SJSA1 (cell line): ENCODE results near the gene SGF29. TPM values are rescaled to one million over a fixed set of nuclear protein-coding genes. Genes with fewer than 3 reads are reported as not detected.
"Not testable (repeated sequence)": the region's sequence is repeated elsewhere in the genome, so short reads cannot be mapped to it uniquely, and the experiment has no call there.

Experiments used
- DNase-seq, 2 experiments: peaks; one replicate each; pipeline ENCODE4 v3.0.0-alpha.2; 2015 to 2020; ENCODE audit warnings: low spot score in 2 of 2, low read depth in 1 of 2
- H3K27ac ChIP-seq: fragments of 250-450 bp; sonication (Bioruptor Pico); 2 replicates; pipeline ENCODE4 v1.5.1; 2020; ENCODE audit warnings: mild to moderate bottlenecking, moderate library complexity
- H3K27me3 ChIP-seq: fragments of 250-450 bp; sonication (Bioruptor Pico); replicated peaks from 2 replicates; pipeline ENCODE4 v1.5.1; 2020; ENCODE audit warnings: mild to moderate bottlenecking, moderate library complexity
- H3K36me3 ChIP-seq: fragments of 250-450 bp; sonication (Bioruptor Pico); 2 replicates; pipeline ENCODE4 v1.5.1; 2020; ENCODE audit warnings: mild to moderate bottlenecking
- H3K4me1 ChIP-seq: fragments of 250-450 bp; sonication (Bioruptor Pico); replicated peaks from 2 replicates; pipeline ENCODE4 v1.6.1; 2021; ENCODE audit warnings: mild to moderate bottlenecking
- H3K4me3 ChIP-seq: fragments of 250-450 bp; sonication (Bioruptor Pico); 2 replicates; pipeline ENCODE4 v1.5.1; 2020; ENCODE audit warnings: mild to moderate bottlenecking
- H3K9me3 ChIP-seq: fragments of 250-450 bp; sonication (Bioruptor Pico); replicated peaks from 2 replicates; pipeline ENCODE4 v1.5.1; 2020; ENCODE audit warnings: mild to moderate bottlenecking
- total RNA-seq: library from RNA; depleted of rRNA; stranded (reverse); fragments of >200 nt; shearing (Covaris generic); gene quantifications from 2 replicates; pipeline ENCODE4 v1.2.3, GENCODE V29; 2014

SGF29 gene
- total RNA-seq, 1 experiment from 2014 or later: 20.6 TPM

- H3K27ac ChIP-seq, H3K4me3 ChIP-seq, H3K9me3 ChIP-seq, H3K36me3 ChIP-seq, H3K27me3 ChIP-seq, DNase-seq, H3K4me1 ChIP-seq: not testable (repeated sequence)
Observed at GRCh38 chr16:28566233-28566925, 12.7 kb downstream of the SGF29 start.

DNA sequence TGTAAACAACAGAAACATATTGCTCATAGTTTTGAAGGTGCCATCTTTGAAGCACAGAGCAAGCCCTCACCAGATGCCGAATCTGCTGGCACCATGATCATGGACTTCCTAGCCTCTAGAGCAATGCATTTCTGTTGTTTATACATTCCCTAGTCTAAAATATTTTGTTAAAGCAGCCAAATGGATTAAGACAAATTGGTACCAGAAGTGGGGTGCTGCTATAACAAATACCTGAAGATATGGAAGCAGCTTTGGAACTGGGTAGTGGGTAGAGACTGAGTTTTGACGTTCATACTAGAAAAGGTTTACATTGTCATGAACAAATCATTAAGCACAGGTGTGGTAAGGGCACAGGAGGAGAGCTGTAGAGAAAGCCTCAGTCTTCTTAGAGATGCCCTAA is 13.6 kb downstream of the SGF29 start:
- peaks cover 9% of the 10 kb centered on the region for H3K9me3 ChIP-seq
- no peaks in the 10 kb centered on the region for H3K27me3 ChIP-seq
- DNase-seq: no peak
- H3K36me3 ChIP-seq: peaks cover 8% of the 10 kb centered on the region
- no peak overlapping the region for H3K4me3 ChIP-seq
- H3K27ac ChIP-seq: no peak overlapping the region
- H3K4me1 ChIP-seq: peaks cover 1% of the 10 kb centered on the region

DNA sequence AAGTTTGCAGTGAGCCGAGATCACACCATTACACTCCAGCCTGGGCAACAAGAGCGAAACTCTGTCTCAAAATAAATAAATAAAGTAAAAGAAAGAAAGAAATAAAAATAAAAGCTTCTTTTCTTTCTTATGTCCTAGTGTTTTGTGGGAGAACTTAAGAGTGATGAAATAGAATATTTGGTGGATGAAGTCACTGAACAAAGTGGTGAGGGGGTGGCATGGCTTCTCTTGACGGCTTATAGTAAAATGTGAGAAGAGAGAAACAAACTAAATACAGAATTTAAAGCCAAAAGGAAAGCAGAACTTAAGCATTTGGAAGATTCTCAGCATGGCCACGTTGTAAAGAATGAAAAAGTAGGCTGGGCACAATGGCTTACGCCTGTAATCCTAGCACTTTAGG is 15.3 kb downstream of the SGF29 start:
- no peaks in the 10 kb centered on the region for H3K27me3 ChIP-seq
- H3K36me3 ChIP-seq: peaks cover 8% of the 10 kb centered on the region
- DNase-seq: peak in 1 of 2 experiments; percentile 17
- peaks cover 19% of the 10 kb centered on the region for H3K4me1 ChIP-seq
- H3K9me3 ChIP-seq: peaks cover 9% of the 10 kb centered on the region
- H3K27ac ChIP-seq: no peak overlapping the region
- H3K4me3 ChIP-seq: no peak overlapping the region

GRCh38 chr16:28569968-28570752 is 16.4 kb downstream of the SGF29 start:
- Histone ChIP-seq H3K27me3 (no peaks in the 10 kb centered on the region), H3K9me3 (peaks cover 9% of the 10 kb centered on the region), H3K4me1 (peaks cover 30% of the 10 kb centered on the region), H3K27ac (no peak overlapping the region), H3K4me3 (no peak overlapping the region), H3K36me3 (peaks cover 8% of the 10 kb centered on the region)
- no peak for DNase-seq

DNA sequence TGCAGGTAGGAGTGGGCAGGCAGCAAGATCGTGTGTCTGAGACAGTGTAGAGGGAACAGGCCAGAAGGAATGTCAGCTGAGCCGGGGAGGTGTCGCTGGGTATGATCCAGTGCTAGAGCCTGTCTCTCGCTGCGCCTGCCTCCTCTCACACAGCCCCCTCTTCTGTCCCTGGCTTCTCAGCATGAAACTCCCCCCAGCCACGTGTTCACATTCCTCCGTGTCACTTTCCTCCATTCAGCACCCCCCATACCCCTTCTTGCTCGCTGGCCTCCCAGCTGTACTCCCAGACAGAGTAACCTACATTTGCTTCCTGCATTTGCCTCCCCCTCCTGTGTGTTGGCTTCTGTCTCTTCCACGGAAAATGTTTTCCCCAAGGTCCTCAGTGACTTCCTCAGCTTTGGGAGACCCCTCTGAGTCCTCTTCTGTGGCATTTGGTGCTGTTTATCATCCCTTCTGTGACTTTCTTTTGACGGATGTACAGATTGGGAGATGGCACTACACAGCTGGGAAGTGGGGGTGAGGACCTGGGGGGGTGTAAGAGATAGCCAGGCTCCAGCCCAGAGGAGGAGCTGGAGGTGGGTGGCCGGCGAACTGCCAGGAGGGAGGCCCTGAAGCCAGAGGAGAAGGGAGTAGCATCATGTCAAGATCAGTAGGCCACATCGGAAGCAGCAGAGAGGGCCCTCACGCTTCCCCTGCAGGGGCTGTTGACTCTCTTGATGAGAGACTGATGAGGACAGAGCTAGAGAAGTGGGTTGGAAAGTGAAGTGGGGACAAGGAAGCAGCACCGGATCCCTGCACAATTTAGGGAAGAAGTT is 19.2 kb downstream of the SGF29 start:
- Histone ChIP-seq H3K4me1 (peaks cover 40% of the 10 kb centered on the region), H3K9me3 (peaks cover 2% of the 10 kb centered on the region; the same call in 1 of the 2 replicates), H3K4me3 (no peak overlapping the region), H3K27me3 (no peaks in the 10 kb centered on the region), H3K36me3 (no peaks in the 10 kb centered on the region), H3K27ac (no peak overlapping the region)
- peak; percentile 58 to 63 for DNase-seq

DNA sequence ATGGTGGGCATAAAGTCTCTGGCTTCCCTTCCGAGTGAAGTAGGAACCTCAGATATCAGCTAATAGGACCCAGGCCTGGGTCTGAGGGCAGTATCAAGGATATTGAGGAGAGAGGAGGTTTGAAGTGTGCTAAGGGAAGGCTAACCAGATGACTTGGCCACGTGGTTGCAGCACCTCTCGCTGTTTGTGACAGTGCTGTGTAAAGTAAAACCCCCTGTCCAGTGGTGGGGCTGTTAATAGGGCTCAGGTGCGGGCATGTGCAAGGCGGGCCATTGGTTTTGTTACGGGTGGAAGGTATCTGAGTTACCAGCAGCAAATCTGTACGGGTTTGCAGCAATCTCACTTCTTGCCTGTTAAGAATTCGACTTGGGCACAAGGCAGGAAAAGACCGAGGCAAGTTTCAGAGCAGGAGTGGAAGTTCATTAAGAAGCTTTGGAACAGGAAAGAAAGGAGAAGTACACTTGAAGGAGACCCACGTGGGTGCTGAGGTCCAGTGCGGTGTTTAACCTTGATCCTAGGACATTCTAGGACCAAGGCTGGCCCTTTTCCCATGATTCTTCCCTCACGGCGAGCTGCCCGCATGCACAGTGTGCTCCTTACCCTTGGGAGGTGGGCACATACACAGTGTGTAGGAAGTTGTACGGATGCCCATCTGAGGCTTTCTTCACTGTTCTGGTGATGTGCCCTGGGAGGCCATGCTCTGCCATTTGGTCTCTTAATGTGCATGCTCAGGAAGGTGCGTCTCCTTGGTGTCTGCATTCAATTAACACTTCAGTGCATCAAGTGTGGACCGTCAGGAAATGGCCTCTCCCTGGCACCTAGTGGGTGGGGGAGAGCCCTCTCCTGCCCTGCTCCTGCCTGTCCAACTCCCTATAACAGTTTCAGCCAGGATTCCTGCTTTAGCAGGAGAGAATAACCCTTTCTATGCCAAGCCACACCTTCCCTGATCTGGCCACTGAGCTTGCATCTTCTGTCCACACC is 20.3 kb downstream of the SGF29 start:
- Histone ChIP-seq H3K4me3 (no peak overlapping the region), H3K4me1 (peaks cover 40% of the 10 kb centered on the region), H3K27me3 (no peaks in the 10 kb centered on the region), H3K27ac (no peak overlapping the region), H3K9me3 (0 out of 2 replicates have a peak, but pooled peaks cover 2% of the 10 kb centered on the region), H3K36me3 (no peaks in the 10 kb centered on the region)
- DNase-seq: no peak

DNA sequence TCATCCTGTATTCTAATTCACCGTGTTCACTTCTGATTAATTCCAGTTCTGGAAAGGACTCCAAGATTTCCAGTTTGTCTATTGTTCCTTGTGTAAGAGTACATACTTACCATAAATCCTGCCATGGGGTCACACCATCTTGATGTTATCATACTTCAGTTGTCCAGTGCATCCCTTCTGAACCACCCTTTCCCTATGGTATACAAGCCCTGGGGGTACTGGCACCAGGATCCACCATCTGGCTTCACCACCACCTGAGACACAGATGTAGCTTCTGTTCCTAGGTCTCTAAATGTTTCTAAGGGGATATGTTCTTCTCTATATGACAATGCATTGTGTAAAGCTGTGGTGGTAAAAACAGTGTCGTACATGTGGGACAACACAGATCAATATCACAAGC is 21.2 kb downstream of the SGF29 start:
- H3K9me3 ChIP-seq: 0 out of 2 replicates have a peak, but pooled peaks cover 2% of the 10 kb centered on the region
- peak overlapping the region; percentile 56 for H3K27ac ChIP-seq
- no peak overlapping the region for H3K4me3 ChIP-seq
- DNase-seq: no peak
- H3K27me3 ChIP-seq: no peaks in the 10 kb centered on the region
- no peaks in the 10 kb centered on the region for H3K36me3 ChIP-seq
- H3K4me1 ChIP-seq: peaks cover 40% of the 10 kb centered on the region

DNA sequence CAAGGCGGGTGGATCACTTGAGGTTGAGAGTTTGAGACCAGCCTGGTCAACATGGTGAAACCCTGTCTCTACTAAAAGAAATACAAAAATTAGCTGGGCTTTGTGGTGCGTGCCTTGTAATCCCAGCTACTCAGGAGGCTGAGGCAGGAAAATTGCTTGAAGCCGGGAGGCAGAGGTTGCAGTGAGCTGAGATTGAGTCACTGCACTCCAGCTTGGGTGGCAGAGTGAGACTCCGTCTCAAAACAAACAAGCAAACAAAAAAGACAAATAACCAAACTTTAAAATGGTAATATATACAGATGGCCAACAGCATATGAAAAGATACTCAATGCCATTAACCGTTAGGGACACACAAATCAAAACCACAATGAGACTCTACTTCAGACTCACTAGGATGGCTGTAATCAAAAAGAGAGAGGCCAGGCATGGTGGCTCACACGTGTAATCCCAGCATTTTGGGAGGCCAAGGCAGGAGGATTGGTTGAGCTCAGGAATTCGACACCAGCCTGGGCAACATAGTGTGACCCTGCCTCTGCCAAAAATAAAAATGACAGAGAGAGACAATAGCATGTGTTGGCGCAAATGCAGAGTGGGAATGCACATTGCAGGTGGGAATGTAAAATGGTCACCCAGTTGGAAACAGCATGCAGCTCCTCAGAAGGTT is 21.9 kb downstream of the SGF29 start:
- Histone ChIP-seq H3K27me3 (no peaks in the 10 kb centered on the region), H3K4me3 (no peak overlapping the region), H3K4me1 (peaks cover 40% of the 10 kb centered on the region), H3K9me3 (no peaks in the 10 kb centered on the region), H3K36me3 (no peaks in the 10 kb centered on the region), H3K27ac (peak overlapping the region; percentile 56)
- peak; percentile 82 to 84 for DNase-seq

GRCh38 chr16:28580726-28581315 is 27.1 kb downstream of the SGF29 start:
- H3K36me3 ChIP-seq: peaks cover 13% of the 10 kb centered on the region
- no peaks in the 10 kb centered on the region for H3K9me3 ChIP-seq
- H3K27me3 ChIP-seq: no peaks in the 10 kb centered on the region
- no peak for DNase-seq
- H3K4me1 ChIP-seq: peaks cover 5% of the 10 kb centered on the region; the same call in 1 of the 2 replicates
- H3K27ac ChIP-seq: no peak overlapping the region
- H3K4me3 ChIP-seq: no peak overlapping the region

DNA sequence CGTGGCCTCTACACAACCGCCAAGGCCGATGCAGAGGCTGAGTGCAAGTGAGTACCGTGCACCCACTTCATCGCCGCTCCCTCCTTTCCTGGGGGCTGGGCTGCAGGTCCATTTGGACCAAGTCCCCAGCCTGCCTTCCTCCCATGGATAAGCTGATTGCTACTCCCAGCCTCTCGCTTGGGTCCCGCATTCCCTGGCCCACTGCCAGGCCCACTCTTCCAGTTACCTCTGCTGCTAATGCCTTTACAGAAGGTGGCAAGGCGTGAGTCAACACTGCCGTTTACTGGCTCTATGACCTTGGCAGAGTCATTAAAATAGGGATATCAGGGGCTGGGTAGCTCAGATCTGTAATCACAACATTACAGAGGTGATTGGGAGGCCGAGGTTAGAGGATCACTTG is 32.0 kb downstream of the SGF29 start:
- H3K4me3 ChIP-seq: no peak overlapping the region
- peaks cover 6% of the 10 kb centered on the region for H3K4me1 ChIP-seq
- DNase-seq: no peak
- peaks cover 28% of the 10 kb centered on the region for H3K36me3 ChIP-seq
- no peaks in the 10 kb centered on the region for H3K27me3 ChIP-seq
- no peak overlapping the region for H3K27ac ChIP-seq
- no peaks in the 10 kb centered on the region for H3K9me3 ChIP-seq

DNA sequence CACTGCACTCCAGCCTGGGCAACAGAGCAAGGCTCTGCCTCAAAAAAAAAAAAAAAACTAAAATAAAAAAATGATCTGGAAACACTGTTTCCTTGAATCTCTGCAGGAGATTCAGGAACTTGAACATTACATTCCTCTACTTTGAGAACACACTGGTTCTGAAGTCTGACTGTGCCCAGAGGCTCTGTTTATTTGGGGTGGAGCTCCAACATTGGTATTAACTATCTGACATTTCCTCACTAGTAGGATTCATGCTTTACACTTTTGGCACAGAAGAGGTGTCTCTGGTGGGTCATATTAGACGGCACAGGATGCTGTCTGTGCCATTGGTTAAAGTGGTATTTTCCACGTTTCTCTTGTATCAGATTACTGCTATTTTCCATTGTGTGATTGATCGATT is 32.7 kb downstream of the SGF29 start:
- DNase-seq: no peak
- no peak overlapping the region for H3K27ac ChIP-seq
- H3K4me3 ChIP-seq: no peak overlapping the region
- H3K27me3 ChIP-seq: no peaks in the 10 kb centered on the region
- no peaks in the 10 kb centered on the region for H3K9me3 ChIP-seq
- peaks cover 27% of the 10 kb centered on the region for H3K36me3 ChIP-seq
- peaks cover 6% of the 10 kb centered on the region for H3K4me1 ChIP-seq

DNA sequence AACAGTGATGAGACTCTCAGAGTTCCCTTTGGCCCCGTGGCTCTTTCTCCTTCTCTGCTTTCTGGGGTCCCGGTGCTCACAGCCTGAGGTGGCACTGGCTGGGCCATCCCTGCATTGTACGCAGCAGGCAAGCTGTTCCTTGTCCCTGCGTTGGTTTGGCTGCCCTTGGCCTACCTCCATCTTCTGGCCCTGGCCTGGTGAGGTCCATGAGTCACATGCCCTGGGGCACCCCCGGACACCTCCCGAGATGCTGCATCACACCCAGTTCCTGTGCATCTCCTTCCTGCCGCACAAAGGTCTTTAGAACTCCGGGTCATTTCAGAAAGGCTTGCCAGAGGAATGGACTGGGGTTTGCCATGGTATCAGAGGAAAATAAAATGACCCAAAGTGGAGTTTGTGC is 33.7 kb downstream of the SGF29 start:
- H3K4me1 ChIP-seq: peaks cover 6% of the 10 kb centered on the region
- no peak overlapping the region for H3K27ac ChIP-seq
- no peaks in the 10 kb centered on the region for H3K27me3 ChIP-seq
- no peak for DNase-seq
- H3K4me3 ChIP-seq: no peak overlapping the region
- H3K9me3 ChIP-seq: no peaks in the 10 kb centered on the region
- peaks cover 26% of the 10 kb centered on the region for H3K36me3 ChIP-seq
